Measurements from ENCODE around the gene CDCA4.

Gene CDCA4

GRCh38 chr14:105005329-105005928 is 15.5 kb downstream of the CDCA4 start:
- no peak overlapping the region for H3K4me3 ChIP-seq (ENCODE audit: low read depth, low read length)
- no peak for TF ChIP-seq CTCF (IDR thresholded peaks at IDR 0.05; ENCODE audit: low read depth, low read length, missing control alignments)
- no peak for DNase-seq (ENCODE audit: low read depth)

GRCh38 chr14:104999361-104999760 is 21.5 kb downstream of the CDCA4 start:
- TF ChIP-seq CTCF (IDR thresholded peaks at IDR 0.05; ENCODE audit: low read depth, low read length, missing control alignments) = no peak
- no peak for DNase-seq (ENCODE audit: low read depth)
- no peak overlapping the region for H3K4me3 ChIP-seq (ENCODE audit: low read depth, low read length)

GRCh38 chr14:104998801-104999200 is 22.1 kb downstream of the CDCA4 start:
- no peak overlapping the region for H3K4me3 ChIP-seq (ENCODE audit: low read depth, low read length)
- DNase-seq (ENCODE audit: low read depth) = no peak
- no peak for TF ChIP-seq CTCF (IDR thresholded peaks at IDR 0.05; ENCODE audit: low read depth, low read length, missing control alignments)

DNA sequence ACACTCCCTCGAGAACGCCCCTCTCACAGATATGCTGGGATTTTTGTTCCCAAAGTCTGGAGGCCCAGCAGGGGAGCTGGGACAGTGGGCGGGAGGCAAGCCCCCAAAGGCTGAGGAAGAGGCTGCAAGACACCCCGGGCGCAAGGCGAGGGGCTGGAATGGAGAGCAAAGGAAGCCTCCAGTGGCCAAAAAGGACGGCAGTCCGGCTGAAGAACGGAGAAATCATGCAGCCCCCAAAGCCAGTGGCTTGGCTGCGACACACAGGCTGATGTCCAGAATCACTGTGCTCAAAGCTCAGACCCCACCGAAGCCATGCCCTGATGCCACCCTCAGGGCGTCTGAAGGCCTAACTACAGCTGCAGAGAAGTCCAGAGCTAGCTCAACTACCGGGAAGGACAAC is 24.4 kb downstream of the CDCA4 start:
- DNase-seq (ENCODE audit: low read depth) = no peak
- TF ChIP-seq CTCF (IDR thresholded peaks at IDR 0.05; ENCODE audit: low read depth, low read length, missing control alignments) = no peak
- H3K4me3 ChIP-seq (ENCODE audit: low read depth, low read length) = no peak overlapping the region

- no peak for DNase-seq (ENCODE audit: low read depth)
- no peak for TF ChIP-seq CTCF (IDR thresholded peaks at IDR 0.05; ENCODE audit: low read depth, low read length, missing control alignments)
- no peak overlapping the region for H3K4me3 ChIP-seq (ENCODE audit: low read depth, low read length)
These were observed 24.9 kb downstream of the CDCA4 start for GRCh38 chr14:104996032-104996431.

- no peak for DNase-seq (ENCODE audit: low read depth)
- TF ChIP-seq CTCF (IDR thresholded peaks at IDR 0.05; ENCODE audit: low read depth, low read length, missing control alignments) = no peak
- H3K4me3 ChIP-seq (ENCODE audit: low read depth, low read length) = no peak overlapping the region
These were observed 25.9 kb downstream of the CDCA4 start for GRCh38 chr14:104994978-104995377.
